ENCODE measurements around the gene HLA-C.

DNA sequence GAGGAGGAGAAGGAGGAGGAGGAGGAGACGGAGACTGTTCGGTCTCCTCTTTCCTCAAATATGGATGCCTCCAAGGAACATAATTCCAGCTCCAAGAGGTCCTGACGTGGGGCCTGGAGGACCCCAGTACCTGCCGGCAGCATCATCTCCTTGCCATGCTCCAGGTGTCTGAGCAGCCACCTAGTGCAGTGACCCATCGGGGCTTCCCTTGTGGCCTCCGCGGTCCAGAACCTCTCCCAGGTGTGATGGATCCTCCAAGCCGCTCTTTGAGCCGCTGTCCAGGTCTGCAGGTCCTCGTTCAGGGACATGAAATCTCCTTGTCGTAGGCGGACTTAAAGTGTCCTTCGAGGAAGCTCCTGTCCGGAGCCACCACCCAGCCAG, 35.8 kb upstream of the HLA-C start:
- TF ChIP-seq POLR2A (IDR thresholded peaks at IDR 0.05) = no peak
- TF ChIP-seq, protein P1, sequence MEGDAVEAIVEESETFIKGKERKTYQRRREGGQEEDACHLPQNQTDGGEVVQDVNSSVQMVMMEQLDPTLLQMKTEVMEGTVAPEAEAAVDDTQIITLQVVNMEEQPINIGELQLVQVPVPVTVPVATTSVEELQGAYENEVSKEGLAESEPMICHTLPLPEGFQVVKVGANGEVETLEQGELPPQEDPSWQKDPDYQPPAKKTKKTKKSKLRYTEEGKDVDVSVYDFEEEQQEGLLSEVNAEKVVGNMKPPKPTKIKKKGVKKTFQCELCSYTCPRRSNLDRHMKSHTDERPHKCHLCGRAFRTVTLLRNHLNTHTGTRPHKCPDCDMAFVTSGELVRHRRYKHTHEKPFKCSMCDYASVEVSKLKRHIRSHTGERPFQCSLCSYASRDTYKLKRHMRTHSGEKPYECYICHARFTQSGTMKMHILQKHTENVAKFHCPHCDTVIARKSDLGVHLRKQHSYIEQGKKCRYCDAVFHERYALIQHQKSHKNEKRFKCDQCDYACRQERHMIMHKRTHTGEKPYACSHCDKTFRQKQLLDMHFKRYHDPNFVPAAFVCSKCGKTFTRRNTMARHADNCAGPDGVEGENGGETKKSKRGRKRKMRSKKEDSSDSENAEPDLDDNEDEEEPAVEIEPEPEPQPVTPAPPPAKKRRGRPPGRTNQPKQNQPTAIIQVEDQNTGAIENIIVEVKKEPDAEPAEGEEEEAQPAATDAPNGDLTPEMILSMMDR (IDR thresholded peaks at IDR 0.05) = no peak
